C4-2B (cell line): ENCODE measurements around the gene ZAP70.

Experiments
- H3K27ac ChIP-seq: fragments of 450-650 bp; 2 replicates; pipeline ENCODE4 v1.5.1; 2017
- CTCF ChIP-seq: fragments of 450-650 bp; conservative IDR thresholded peaks from 2 replicates; pipeline ENCODE4 v1.5.1; 2017; ENCODE audit warnings: mild to moderate bottlenecking
- ZFX ChIP-seq: fragments of 450-650 bp; IDR thresholded peaks from 2 replicates; pipeline ENCODE4 v1.6.1; 2017

Gene ZAP70

GRCh38 chr2:97737421-97738178 lies 24.2 kb downstream of the ZAP70 start:
- H3K27ac ChIP-seq: no peak overlapping the region
- no peak for TF ChIP-seq ZFX
- TF ChIP-seq CTCF: no peak

- TF ChIP-seq CTCF (no peak), ZFX (no peak)
Observed at GRCh38 chr2:97738179-97739019, 25.0 kb downstream of the ZAP70 start.

DNA sequence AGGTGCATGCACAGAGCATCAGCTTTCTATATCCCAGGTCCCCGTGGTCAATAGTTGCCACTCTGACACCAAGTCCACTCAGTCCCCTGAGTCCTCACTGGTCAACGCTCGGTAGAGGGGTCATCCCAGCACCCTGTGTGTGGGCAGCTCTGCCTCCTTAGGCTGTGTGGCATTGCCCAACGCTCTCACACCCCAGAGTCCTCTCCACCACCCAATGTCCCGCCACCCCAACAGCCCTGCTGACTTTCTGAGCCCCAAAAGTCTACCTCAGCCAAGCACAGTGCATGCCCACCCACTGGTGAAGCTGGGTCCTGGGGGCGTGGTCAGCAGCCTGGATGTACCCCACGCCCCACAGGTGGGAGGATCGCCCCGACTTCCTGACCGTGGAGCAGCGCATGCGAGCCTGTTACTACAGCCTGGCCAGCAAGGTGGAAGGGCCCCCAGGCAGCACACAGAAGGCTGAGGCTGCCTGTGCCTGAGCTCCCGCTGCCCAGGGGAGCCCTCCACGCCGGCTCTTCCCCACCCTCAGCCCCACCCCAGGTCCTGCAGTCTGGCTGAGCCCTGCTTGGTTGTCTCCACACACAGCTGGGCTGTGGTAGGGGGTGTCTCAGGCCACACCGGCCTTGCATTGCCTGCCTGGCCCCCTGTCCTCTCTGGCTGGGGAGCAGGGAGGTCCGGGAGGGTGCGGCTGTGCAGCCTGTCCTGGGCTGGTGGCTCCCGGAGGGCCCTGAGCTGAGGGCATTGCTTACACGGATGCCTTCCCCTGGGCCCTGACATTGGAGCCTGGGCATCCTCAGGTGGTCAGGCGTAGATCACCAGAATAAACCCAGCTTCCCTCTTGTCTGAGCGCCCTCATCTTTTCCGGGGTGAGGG lies 25.9 kb downstream of the ZAP70 start:
- TF ChIP-seq ZFX (no peak), CTCF (no peak)
- H3K27ac ChIP-seq: no peak overlapping the region

More at GRCh38 chr2:97738179-97739019, 25.0 kb downstream of the ZAP70 start:
- H3K27ac ChIP-seq: no peak overlapping the region

GRCh38 chr2:97739893-97740245 lies 26.5 kb downstream of the ZAP70 start:
- H3K27ac ChIP-seq: no peak overlapping the region
- TF ChIP-seq CTCF (no peak), ZFX (no peak)

GRCh38 chr2:97740590-97741182 lies 27.3 kb downstream of the ZAP70 start:
- TF ChIP-seq ZFX (no peak), CTCF (peak; percentile 91)
- H3K27ac ChIP-seq: no peak overlapping the region

DNA sequence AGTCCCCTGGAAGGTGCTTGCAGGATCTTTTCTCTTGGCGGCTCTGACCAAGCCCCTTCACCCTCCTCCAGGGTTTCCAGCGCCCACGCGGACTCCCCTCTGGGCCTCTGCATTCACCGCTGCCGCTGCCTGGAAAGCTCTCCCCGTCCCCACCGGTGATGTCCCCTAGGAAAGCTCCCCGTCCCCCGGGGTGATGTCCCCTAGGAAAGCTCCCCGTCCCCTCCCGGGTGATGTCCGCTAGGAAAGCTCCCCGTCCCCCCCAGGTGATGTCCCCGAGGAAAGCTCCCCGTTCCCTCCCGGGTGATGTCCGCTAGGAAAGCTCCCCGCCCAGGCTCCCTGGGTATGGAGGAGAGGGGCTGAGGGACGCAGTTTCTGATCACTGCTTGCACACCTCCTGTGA lies 27.9 kb downstream of the ZAP70 start:
- no peak overlapping the region for H3K27ac ChIP-seq
- TF ChIP-seq CTCF: no peak
- TF ChIP-seq ZFX: no peak
